ENCODE data around the gene ELK3. TPM values are rescaled to one million over a fixed set of nuclear protein-coding genes. Genes with fewer than 3 reads are reported as not detected.

ELK3 gene
- total RNA-seq, 1 donor from 2014 or later, result 21.2 TPM

GRCh38 chr12:96194971-96195844 lies 1.0 kb downstream of the ELK3 start:
- H3K27me3 ChIP-seq, result no peaks in the 10 kb centered on the region
- H3K36me3 ChIP-seq, result no peaks in the 10 kb centered on the region
- H3K4me1 ChIP-seq, result peaks cover 5 to 22% of the 10 kb centered on the region in 2 donors
- TF ChIP-seq CTCF (IDR thresholded peaks at IDR 0.05), result no peak
- H3K9me3 ChIP-seq, result no peaks in the 10 kb centered on the region
- peak; percentile 31 to 81 for DNase-seq (ENCODE audit: low spot score in 2 of 2)
- intact Hi-C loops (cut with DNase I), result loop anchor here (5.0 to 10.0 kb wide), 2 partner anchors 292 to 380 kb away; partner anchors contain the start of gene CFAP54
- peak overlapping the region; percentile 72 to 77 for H3K27ac ChIP-seq
- H3K4me3 ChIP-seq, result peak overlapping the region; percentile 85 to 95

- TF ChIP-seq CTCF (IDR thresholded peaks at IDR 0.05), result no peak
- peak overlapping the region; percentile 72 to 77 for H3K27ac ChIP-seq
- intact Hi-C loops (cut with DNase I), result loop anchor here (5.0 to 10.0 kb wide), 2 partner anchors 291 to 381 kb away; partner anchors contain the start of gene CFAP54
These were observed 1.8 kb downstream of the ELK3 start for GRCh38 chr12:96195845-96196451.

GRCh38 chr12:96196781-96197180 lies 2.6 kb downstream of the ELK3 start:
- H3K27ac ChIP-seq, result peak overlapping the region; percentile 72 to 77
- peaks cover 5 to 22% of the 10 kb centered on the region in 2 donors for H3K4me1 ChIP-seq
- H3K9me3 ChIP-seq, result no peaks in the 10 kb centered on the region
- H3K27me3 ChIP-seq, result no peaks in the 10 kb centered on the region
- H3K4me3 ChIP-seq, result peak overlapping the region in 1 of 2 donors; percentile 95
- no peak for TF ChIP-seq CTCF (IDR thresholded peaks at IDR 0.05)
- intact Hi-C loops (cut with DNase I), result loop anchor here (5.0 to 10.0 kb wide), 2 partner anchors 291 to 382 kb away; partner anchors contain the start of gene CFAP54
- no peak for DNase-seq (ENCODE audit: low spot score in 2 of 2)
- H3K36me3 ChIP-seq, result no peaks in the 10 kb centered on the region

More at GRCh38 chr12:96195845-96196451, 1.8 kb downstream of the ELK3 start:
- Histone ChIP-seq H3K9me3 (no peaks in the 10 kb centered on the region), H3K27me3 (no peaks in the 10 kb centered on the region), H3K4me1 (peaks cover 5 to 22% of the 10 kb centered on the region in 2 donors), H3K4me3 (peak overlapping the region; percentile 85 to 95), H3K36me3 (no peaks in the 10 kb centered on the region)
- no peak for DNase-seq (ENCODE audit: low spot score in 2 of 2)

- intact Hi-C loops (cut with DNase I), result loop anchor here (2.0 to 10.0 kb wide), 5 partner anchors 37 to 383 kb away; partner anchors contain the start of genes CDK17, CFAP54 and LTA4H
- no peak for DNase-seq (ENCODE audit: low spot score in 2 of 2)
- peak overlapping the region; percentile 47 to 75 for H3K27ac ChIP-seq
- H3K27me3 ChIP-seq, result no peaks in the 10 kb centered on the region
- TF ChIP-seq CTCF (IDR thresholded peaks at IDR 0.05), result no peak
- peaks cover 5 to 22% of the 10 kb centered on the region in 2 donors for H3K4me1 ChIP-seq
- no peak overlapping the region for H3K4me3 ChIP-seq
- H3K36me3 ChIP-seq, result no peaks in the 10 kb centered on the region
- H3K9me3 ChIP-seq, result no peaks in the 10 kb centered on the region
These were observed 3.5 kb downstream of the ELK3 start for GRCh38 chr12:96197503-96198272.

GRCh38 chr12:96198965-96199364 lies 4.8 kb downstream of the ELK3 start:
- Histone ChIP-seq H3K36me3 (no peaks in the 10 kb centered on the region), H3K27ac (no peak overlapping the region), H3K9me3 (no peaks in the 10 kb centered on the region), H3K4me3 (no peak overlapping the region), H3K4me1 (peaks cover 5 to 22% of the 10 kb centered on the region in 2 donors), H3K27me3 (no peaks in the 10 kb centered on the region)
- no peak for TF ChIP-seq CTCF (IDR thresholded peaks at IDR 0.05)
- intact Hi-C loops (cut with DNase I), result loop anchor here (2.0 to 10.0 kb wide), 5 partner anchors 36 to 384 kb away; partner anchors contain the start of genes CDK17, CFAP54 and LTA4H
- DNase-seq (ENCODE audit: low spot score in 2 of 2), result no peak

Measured in ascending aorta (tissue), 2 donors.